AG10803 (cell line): ENCODE results near the gene BTRC.
A peak's percentile ranks its signal among the peaks of the same experiment; 100 is the strongest.

Source experiments
- DNase-seq: peaks from one replicate; pipeline ENCODE4 v3.0.0; 2010; ENCODE audit warnings: low read depth
- H3K4me3 ChIP-seq: 2 replicates; pipeline ENCODE4 v1.5.1; 2011; ENCODE audit warnings: mild to moderate bottlenecking, low read length, control low read depth
- CTCF ChIP-seq: conservative IDR thresholded peaks from 2 replicates; pipeline ENCODE4 v1.5.1; 2011; ENCODE audit warnings: mild to moderate bottlenecking, low read length, control low read depth, inconsistent platforms

Gene BTRC

GRCh38 chr10:101453791-101454718, 100.1 kb downstream of the BTRC start:
- no peak for DNase-seq
- no peak for TF ChIP-seq CTCF
- no peak overlapping the region for H3K4me3 ChIP-seq

- DNase-seq = no peak
- no peak overlapping the region for H3K4me3 ChIP-seq
- no peak for TF ChIP-seq CTCF
Observed at GRCh38 chr10:101458869-101459268, 104.9 kb downstream of the BTRC start.

GRCh38 chr10:101464082-101464481, 110.1 kb downstream of the BTRC start:
- no peak for TF ChIP-seq CTCF
- DNase-seq = no peak
- H3K4me3 ChIP-seq = no peak overlapping the region

GRCh38 chr10:101464599-101464998, 110.6 kb downstream of the BTRC start:
- no peak overlapping the region for H3K4me3 ChIP-seq
- DNase-seq = no peak
- TF ChIP-seq CTCF = no peak

- H3K4me3 ChIP-seq = no peak overlapping the region
- no peak for TF ChIP-seq CTCF
- DNase-seq = no peak
Observed at GRCh38 chr10:101466016-101466912, 112.3 kb downstream of the BTRC start.

GRCh38 chr10:101467286-101467770, 113.4 kb downstream of the BTRC start:
- peak; percentile 98 for TF ChIP-seq CTCF
- H3K4me3 ChIP-seq = no peak overlapping the region
- DNase-seq = peak; percentile 81
